ENCODE results near the gene TMEM19.
A peak's percentile ranks its signal among the peaks of the same experiment; 100 is the strongest.

- TF ChIP-seq POLR2A (IDR thresholded peaks at IDR 0.05), result peak; percentile 32 to 81
- TF ChIP-seq CTCF (IDR thresholded peaks at IDR 0.05), result peak in 6 of 12 donors; percentile 19 to 60 (median 40)
Measured at GRCh38 chr12:71663561-71664410, 22.1 kb upstream of the TMEM19 start, which contains the start of the genes THAP2 and ZFC3H1.
